AG08395 (cell line): ENCODE data around the gene SPATA21.
"Not testable (repeated sequence)": the region's sequence is repeated elsewhere in the genome, so short reads cannot be mapped to it uniquely, and the experiment has no call there.

Experiments used
- DNase-seq: peaks from one replicate; pipeline ENCODE4 v3.0.0; 2012; ENCODE audit warnings: mixed read lengths, low spot score

SPATA21 gene, protein sequence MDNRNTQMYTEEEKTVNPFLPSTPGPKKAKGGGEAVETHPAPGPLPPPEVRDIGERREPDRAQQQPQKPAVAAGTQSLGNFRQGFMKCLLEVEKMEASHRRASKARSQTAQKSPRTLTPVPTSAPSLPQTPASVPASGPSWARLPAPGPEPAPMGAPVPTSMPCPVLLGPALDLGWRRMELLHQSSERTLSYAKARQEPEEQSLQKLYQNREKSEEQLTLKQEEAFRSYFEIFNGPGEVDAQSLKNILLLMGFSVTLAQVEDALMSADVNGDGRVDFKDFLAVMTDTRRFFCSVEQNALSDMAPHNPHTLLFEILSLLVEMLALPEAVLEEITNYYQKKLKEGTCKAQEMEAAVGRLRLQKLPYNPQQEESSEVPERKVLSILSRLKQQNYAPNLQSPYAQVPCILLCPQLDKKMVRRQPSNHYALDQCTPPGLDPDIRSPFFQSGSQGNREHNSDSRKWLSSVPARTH

DNA sequence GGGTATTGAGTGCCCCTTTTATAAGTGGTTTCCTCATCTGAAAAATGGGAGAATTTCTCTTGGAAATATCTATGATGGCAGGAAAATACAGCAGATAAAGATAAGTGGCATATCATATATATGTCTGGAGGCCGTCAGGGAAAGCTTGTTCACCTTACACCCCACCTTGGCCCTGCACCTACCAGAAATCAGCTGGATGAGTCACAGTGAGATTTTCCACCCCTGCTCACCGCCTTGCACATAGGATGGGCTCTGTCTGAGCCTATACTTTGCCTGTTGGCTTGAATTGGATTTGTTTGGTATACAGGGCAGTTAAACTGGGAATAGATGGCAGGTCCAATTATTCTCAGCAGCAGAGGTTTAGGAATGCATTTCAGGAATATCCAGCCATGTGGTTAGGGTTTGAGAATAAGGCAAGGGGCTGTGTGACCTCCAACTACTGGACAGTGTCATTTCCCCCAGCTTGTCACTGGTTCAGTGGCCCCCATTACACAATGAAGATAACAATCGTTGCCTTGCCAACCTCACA is at the start of gene SPATA21:
TSS of gene SPATA21 (minus strand) at position 479 of the 529 bp plus-strand sequence. CDS start 6,053 bp downstream, outside the sequence.
- no peak for DNase-seq

DNA sequence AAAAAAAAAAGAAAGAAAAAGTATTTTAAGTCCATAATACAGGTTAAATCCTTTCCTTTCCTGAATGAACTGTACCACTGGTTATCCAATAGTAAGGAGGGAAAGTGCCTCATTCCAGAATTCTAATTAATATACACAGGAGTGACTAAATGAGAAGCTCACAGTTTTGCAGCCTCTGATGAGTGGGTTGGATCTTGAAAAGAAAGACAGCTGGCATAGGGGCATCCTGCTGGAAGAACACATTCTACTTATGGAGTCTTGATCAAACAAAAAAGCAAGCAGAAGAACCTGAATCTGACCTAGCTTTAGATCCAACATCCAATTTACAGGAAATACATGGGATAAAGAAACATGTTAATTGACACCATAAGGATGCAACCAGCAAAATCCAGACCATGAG is 49.8 kb upstream of the SPATA21 start:
- not testable (repeated sequence) for DNase-seq

DNA sequence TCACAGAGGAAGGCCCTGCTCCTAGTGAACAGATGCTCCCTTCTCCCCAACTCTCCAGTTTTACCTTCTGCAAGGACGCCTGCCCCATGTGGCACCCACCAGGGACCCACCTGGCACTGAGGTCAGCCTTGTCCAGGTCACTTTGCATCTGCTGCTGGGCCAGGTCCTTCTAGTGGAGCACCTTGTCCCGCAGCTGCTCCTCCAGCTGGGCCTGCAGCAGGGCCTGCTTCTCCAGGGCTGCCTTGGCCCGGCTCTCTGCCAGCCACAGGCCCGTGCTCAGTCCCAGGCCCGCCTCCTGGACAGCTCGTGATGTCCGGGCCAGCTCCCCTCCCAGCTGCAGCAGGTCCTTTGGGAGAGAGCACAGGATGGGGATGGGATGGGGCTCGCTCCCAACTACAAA is 49.1 kb upstream of the SPATA21 start:
- not testable (repeated sequence) for DNase-seq

DNA sequence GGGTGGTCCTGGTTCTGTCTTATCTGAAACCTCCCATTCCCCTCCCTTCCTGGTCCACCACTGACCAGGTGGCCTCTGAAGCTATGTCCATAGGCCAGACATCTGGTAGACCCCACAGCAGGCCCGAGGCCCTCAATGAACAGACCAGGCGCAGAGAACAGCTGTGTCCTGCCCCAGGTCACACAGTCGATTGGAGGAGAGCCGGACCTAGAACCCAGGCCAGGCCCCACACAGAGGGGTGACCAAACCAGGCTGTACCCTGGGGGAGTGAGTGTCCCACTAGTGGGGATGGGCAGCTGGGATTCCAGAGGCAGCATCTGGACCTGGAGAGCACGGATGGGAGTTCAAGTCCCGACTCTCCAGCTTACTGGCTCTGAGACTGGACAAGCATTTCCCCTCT is 47.7 kb upstream of the SPATA21 start:
- DNase-seq: no peak

DNA sequence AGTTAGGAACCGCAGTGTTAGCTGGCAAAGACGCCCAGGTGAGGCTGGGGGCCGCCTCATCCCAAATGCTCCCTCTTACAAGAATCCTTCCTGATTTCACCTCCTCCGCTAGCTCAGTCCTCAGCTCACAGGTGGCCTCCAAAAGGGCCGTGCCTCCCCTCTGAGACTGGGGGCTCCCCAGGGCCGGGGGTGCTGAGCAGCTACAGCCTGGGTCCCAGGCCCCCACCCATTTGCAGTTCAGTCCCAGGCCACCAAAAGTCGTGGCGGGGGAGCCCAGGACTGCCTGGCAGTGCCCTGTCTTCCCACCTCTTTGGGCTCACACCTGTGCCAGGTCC is 47.2 kb upstream of the SPATA21 start:
- DNase-seq: no peak

DNA sequence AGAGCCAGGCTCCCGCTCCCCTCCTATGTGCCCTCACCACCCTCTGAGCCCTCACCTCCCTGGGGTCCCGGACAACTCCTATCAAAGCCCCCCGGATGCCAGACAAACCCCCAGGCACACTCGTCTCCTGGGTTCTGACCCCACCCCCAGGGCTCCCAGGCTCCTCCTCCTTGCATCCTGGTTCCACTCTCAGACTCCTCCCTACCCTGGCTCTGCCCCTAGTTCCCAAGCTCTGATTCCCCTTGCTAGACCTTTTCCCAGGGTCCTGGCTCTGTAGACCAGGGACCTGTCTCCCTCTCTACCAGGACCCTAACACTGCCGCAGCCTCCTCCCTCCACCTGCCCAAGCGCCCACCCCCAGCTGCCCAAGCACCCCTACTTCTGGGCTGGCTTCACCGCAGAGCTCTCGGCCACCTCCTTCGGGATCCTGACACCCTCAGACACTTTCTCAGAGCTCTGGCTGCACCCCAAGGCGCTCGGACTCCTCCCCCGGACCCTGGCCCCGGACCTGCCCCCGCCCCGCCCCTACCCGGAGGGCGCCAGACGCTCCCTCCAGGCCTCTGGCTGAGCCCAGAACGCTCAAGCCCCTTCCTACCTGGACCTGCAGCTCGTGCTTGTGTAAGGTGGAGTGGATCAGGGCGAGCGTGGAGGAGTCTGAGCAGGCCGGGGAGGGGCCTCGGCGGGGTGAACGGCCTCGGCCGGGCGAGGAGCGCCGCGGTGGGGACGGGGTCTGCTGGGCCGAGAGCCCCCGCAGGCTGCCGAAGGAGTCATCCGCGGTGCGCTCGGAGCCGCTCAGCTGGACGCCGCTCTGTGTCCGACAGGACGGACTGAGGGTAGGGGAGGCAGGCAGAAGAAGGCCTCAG is 46.6 kb upstream of the SPATA21 start:
- not testable (repeated sequence) for DNase-seq

DNA sequence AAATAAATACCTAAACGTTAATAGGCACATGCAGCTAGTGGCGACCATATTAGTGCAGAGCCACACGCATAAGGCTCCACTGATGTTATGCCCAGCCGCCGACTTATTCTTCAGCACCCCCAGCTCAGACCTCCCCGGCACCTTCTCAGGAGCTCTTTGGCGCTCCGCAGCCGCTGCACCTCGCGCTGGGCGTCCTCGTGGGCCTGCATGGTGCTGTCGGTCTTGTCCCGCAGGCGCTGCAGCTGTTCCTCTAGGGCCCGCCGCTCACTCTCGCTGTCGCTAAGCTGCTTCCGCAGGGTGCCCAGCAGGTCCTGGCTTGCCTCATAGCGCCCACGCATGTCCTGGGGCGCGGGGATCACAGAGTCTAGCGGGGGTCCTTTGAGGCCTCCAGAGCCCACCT is 45.9 kb upstream of the SPATA21 start:
- DNase-seq: not testable (repeated sequence)

DNA sequence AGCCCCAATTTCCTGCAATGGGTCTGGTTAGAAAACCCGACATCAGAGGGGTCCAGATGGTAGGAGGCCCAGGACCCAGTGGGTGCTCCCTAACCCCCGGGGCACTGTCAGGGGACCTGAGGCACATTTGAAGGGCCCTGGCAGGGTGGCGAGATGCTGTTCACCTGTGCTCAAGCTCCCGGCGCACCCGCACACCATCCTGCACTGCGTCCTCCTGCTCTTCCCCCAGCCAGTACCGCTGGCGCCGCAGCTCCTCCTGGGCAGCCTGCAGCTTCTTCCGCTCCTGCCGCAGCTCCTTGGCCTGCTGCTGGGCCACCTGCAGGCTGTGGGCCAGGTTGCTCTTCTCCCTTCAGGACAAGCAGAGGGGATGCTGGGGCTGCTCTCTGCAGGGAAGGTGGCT is 40.9 kb upstream of the SPATA21 start:
- no peak for DNase-seq

DNA sequence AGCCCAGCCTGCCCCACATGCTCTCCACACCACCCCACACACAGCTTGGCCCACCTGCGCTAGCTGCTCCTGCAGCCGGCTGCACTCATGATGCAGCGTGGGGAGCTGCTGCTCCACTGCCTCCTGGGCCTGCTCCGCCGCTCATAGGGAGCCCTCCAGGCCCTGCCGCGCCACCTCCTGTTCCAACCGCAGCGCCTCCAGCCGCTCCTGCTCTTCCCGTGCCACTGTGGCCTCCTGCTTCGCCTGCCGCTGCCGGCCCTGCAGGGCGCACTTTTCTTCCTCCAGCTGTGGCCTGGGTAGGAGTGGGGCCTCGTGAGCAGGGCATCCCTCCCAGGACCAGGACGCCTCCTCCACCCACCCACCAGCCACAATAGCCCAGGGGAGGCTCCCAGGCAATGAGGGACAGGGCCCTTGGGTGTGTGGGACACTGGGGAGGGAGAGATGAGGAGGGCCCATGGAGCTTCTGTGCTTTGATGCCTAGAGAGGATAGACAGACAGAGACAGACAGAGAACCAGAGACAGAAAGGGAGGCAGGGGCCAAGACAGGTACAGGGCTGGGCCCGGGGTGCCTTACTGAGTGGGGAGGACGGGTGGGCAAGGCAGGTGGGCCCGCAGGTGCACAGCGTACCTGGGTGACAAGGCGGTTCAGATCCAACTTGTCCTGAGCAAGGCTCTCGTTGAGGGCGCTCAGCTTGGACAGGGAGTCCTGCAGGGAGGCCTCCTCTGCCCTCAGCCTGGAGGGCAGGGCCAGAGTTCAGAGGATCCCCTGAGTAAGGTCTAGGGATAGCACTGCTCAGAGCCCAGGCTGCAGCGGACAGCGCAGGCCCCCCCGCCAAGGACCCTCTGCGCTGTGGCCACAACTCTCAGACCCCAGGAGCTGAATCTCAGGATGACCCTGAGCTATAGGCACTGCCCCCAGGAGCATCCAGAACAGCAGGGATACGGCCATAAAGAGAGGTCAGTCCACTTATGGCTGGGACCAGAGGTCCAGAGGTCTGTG is 38.8 kb upstream of the SPATA21 start:
- DNase-seq: not testable (repeated sequence)

DNA sequence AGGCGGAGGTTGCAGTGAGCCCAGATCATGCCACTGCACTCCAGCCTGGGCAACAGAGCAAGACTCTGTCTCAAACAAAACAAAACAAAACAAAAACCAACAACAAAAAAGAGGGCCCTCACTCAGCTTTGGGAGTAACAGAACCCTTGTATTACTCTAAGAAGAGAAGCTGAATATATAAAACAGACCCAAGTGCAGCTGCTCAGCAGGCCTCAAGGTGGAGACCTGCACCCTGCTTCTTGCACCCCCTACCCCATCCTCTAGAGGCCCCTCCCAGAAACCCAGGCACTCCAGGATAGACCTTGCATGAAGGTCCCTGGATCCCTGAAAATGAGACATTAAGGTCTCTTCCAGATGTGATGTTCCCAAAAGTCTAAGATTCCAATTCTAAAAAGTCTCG is 37.7 kb upstream of the SPATA21 start:
- DNase-seq: not testable (repeated sequence)

DNA sequence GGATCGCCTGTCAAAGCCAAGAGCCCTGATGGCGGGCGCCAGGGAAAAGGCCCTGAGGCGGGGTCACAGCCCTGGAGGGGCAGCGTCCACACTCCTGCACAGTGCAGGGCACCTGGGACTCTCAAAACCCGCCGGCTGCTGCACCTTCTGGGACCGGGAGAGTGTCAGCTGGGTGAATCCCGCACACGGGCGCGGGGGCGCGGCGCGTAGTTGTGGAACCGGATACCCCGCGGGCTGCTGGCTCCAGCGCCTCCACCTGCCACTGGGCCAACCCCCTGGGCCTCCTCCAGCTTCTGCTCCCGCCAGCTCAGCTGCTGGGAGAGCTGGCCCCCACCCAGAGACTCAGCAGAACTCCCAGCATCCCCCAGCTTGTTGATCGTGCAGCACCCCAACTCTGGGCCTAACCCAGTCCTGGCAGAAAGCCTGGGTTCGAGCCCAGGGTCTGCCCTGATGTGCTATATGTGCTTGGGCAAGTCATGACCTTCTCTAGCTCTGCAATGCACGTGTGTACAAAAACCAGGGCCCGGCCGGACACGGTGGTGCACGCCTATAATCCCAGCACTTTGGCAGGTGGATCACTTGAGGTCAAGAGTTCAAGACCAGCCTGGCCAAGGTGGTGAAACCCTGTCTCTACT is 37.1 kb upstream of the SPATA21 start:
- DNase-seq: no peak

DNA sequence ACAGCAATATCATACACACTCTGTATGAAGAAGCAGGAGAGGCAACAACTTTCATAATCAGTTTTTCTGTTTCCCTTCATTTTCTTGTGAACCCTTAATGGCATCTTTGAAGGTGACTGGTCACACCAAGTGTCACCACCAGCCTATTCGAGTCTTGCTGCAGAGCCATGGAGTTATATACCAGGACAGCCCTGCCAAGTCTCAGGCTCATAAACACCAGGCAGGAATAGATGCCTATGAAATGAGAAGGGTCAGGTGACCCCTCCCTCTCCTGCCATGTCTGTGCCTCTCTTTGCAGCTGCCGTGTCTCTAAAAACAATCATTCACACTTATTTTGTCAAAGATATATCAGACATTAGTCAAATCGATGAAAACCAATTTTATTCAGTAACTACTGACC is 31.3 kb upstream of the SPATA21 start:
- no peak for DNase-seq

DNA sequence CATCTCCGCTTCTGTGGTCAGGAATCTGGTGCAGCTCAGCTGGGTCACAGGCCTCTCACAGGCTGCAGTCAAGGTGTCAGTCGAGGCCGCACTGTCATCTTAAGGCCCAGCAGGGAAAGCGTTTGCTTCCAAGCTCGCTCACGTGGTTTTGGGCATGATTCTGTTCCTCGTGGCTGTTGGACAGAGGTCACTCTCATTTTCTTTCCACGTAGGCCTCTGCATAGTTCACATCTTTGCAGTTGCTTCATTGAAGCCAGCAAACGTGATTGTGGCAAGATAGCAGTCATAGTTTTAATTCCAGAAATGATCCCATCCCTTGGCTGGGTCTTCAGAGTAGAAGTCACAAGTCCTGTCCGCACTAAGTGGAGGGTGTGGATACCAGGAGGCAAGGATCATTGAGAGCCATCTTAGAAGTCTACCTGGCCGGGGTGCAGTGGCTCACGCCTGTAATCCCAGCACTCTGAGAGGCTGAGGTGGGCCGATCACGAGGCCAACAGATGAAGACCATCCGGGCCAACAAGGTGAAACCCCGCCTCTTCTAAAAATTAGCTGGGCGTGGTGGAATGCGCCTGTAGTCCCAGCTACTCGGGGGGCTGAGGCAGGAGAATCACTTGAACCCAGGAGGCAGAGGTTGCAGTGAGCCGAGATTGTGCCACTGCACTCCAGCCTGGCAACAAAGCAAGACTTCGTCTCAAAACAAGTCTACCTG is 27.8 kb upstream of the SPATA21 start:
- DNase-seq: no peak

DNA sequence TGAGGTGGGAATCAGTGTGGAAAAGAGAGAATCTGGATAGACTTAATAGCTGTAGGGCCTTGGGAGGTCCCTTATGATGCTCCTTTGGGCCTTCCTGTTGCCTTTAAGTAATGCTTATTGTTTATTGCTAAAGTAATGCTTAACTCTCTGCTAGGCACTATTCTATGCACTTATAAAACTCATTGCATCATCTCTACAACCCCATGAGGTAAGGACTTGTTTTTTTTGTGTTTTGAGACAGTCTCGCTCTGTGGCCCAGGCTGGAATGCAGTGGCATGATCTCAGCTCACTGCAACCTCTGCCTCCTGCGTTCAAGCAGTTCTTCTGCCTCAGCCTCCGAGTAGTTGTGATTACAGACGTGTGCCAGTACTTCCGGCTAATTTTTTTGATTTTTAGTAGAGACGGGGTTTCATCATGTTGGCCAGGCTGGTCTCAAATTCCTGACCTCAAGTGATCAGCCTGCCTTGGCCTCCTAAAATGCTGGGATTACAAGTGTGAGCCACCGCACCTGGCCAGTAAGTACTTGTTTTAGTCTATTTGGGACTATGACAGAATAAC is 25.6 kb upstream of the SPATA21 start:
- no peak for DNase-seq

DNA sequence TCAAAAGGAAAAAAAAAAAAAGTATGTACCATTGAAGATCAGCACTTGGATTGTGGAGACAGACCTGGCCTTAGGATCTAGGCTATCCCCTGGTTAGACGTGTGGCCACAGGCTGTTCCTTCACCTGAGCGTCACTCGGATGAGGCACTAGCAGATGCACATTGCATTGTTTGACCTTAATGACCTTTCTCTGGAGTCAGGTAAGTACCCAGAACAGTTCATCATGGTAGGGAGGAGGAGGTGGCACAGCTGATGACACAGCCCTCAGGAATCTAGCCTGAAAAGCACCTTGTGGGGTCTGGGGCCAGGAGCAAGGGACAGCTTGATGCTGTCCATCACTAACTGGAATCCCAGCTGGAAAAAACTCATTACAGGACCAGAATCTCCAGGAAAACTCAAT is 24.5 kb upstream of the SPATA21 start:
- no peak for DNase-seq

DNA sequence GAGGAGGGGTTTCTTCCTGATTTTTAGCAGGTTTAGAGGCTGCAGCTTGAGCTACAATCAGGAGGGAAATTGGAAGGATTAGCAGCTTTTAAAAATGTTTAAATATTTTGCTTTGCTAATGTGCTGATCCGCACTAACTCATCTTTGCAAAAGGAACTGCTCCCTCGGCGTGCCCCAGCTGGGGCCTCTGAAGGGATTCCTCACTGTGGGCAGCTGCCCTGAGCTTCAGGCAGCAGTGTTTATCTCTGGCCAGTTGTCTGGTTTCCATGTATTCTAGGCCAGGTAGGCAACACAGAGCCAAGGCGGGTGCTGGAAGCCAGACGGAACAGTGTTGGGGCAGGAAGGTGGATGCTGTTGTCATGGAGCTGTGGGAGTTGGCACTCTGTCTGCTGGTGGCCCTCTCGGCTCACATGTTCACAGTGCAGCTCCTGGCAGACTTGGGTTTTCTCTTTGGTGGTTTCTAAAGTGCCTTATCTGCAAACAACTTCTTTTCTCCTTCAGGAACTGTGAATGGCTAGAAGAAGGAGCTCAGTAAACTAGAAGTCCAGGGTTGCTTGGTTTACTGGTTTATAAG is 22.2 kb upstream of the SPATA21 start:
- DNase-seq: no peak

DNA sequence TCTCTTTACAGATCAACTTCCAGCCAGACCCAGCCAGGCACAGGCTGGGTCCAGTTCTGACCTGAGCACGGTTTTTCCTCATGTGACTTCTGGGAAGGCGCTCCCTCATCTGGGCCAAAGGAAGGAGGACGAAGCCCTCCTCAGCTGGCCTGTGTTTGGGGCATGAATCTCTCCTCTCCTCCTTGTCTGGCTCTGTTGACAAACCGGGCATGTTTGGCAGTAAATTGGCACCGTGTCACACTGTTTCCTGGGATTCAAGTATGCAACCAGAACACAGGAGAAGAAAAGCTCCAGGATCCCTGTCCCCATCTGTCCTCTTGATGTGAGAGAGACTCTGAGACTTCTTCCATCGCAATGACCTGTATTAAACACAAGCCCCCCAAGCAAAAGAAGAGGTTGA is 21.6 kb upstream of the SPATA21 start:
- DNase-seq: no peak

DNA sequence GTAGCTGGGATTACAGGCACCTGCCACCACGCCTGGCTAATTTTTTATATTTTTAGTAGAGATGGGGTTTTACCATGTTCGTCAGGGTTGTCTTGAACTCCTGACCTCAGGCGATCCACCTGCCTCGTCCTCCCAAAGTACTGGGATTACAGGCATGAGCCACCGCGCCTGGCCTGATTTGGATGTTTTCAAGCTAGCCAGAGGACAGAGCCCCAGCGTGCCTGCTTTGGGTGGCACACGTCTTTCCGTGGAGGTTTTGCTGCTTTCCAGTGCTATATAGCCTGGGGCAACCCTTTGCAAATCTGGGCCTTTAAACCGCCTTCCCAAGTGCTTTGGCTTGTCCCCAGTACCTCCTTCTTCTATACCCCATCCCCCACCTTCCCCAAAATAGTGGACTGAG is 18.9 kb upstream of the SPATA21 start:
- not testable (repeated sequence) for DNase-seq

DNA sequence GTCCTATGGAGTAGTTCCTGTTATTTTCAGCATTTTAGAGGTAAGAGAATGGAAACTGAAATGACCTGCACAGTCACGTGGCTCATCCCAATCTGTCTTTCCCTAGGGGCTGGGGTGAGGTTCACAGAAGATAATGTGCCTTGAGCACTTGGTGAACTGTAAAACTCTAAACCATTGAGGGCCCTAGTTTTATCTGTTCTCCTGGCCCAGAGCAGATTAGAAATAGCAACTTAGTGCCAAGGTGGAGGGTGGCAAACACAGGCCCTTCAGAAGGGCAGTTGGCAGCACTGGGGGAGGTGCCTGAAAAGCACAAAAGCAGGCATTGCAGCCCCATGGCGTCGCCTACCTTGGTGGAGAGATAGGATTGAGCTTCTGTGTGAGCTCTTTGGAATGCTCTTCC is 17.7 kb upstream of the SPATA21 start:
- DNase-seq: not testable (repeated sequence)
